Fibroblast of lung (primary cell): ENCODE results near the gene DHDDS. TPM values are rescaled to one million over a fixed set of nuclear protein-coding genes. Genes with fewer than 3 reads are reported as not detected.
A peak's percentile ranks its signal among the peaks of the same experiment; 100 is the strongest.

Experiments
- DNase-seq, 2 donors: peaks; one replicate each; pipeline versions ENCODE4 v3.0.0 to v3.0.0-alpha.2; 2010; ENCODE audit warnings: low read depth in 2 of 2
- H2AFZ ChIP-seq: 2 replicates; pipeline ENCODE4 v1.5.1; 2012; ENCODE audit warnings: low read length, control low read depth, inconsistent platforms
- H3K27ac ChIP-seq: 2 replicates; pipeline ENCODE4 v1.5.1; 2011; ENCODE audit warnings: low read length, control low read depth; ENCODE audit not compliant: insufficient read depth
- H3K27me3 ChIP-seq: 2 replicates; pipeline ENCODE4 v1.5.1; 2011; ENCODE audit warnings: mild to moderate bottlenecking, low read length; ENCODE audit not compliant: control insufficient read depth, insufficient read depth
- H3K36me3 ChIP-seq: 2 replicates; pipeline ENCODE4 v1.5.1; 2011; ENCODE audit warnings: low read length; ENCODE audit not compliant: control insufficient read depth, insufficient read depth
- H3K4me1 ChIP-seq: 2 replicates; pipeline ENCODE4 v1.5.1; 2011; ENCODE audit warnings: low read length; ENCODE audit not compliant: control insufficient read depth, insufficient read depth; ENCODE audit errors: extremely low read depth
- H3K4me2 ChIP-seq: 2 replicates; pipeline ENCODE4 v1.5.1; 2011; ENCODE audit warnings: low read length, control low read depth; ENCODE audit not compliant: insufficient read depth; ENCODE audit errors: extremely low read depth
- H3K4me3 ChIP-seq, 4 experiments: fragments of 200-600 bp in 1 of 4; sonication (generic) in 1 of 4; replicated peaks in 1 of 4; 2 replicates each; pipeline ENCODE4 v1.5.1; 2011 to 2016; ENCODE audit warnings: low read length in 4 of 4, low read depth in 3 of 4, mild to moderate bottlenecking in 3 of 4, control low read depth in 2 of 4, inconsistent platforms in 1 of 4, mixed read lengths in 1 of 4; ENCODE audit not compliant: insufficient read depth in 1 of 4; ENCODE audit errors: control extremely low read depth in 1 of 4
- H3K79me2 ChIP-seq: 2 replicates; pipeline ENCODE4 v1.5.1; 2012; ENCODE audit warnings: mild to moderate bottlenecking, low read length, inconsistent platforms; ENCODE audit not compliant: control insufficient read depth, insufficient read depth
- H3K9ac ChIP-seq: 2 replicates; pipeline ENCODE4 v1.5.1; 2011; ENCODE audit warnings: mild to moderate bottlenecking, low read length, control low read depth; ENCODE audit not compliant: insufficient read depth
- H3K9me3 ChIP-seq: 2 replicates; pipeline ENCODE4 v1.5.1; 2012; ENCODE audit warnings: low read depth, low read length; ENCODE audit not compliant: control insufficient read depth, insufficient read depth
- H4K20me1 ChIP-seq: 2 replicates; pipeline ENCODE4 v1.5.1; 2011; ENCODE audit warnings: low read length; ENCODE audit not compliant: control insufficient read depth, insufficient read depth; ENCODE audit errors: extremely low read depth
- CTCF ChIP-seq, 2 donors: IDR thresholded peaks in 1 of 2; conservative IDR thresholded peaks in 1 of 2; 1 replicate in 1 of 2; 2 replicates in 1 of 2; pipeline ENCODE4 v1.5.1; 2011 to 2012; ENCODE audit warnings: low read length in 2 of 2, control low read depth in 1 of 2, inconsistent platforms in 1 of 2, low read depth in 1 of 2, mild to moderate bottlenecking in 1 of 2
- EZH2 ChIP-seq: IDR thresholded peaks from 2 replicates; pipeline ENCODE4 v1.5.1; 2012; ENCODE audit warnings: low read length, control low read depth, mild to moderate bottlenecking; ENCODE audit errors: missing control alignments
- polyA plus RNA-seq, 2 donors: library from polyadenylated mRNA; depleted of rRNA in 1 of 2; stranded (reverse) in 1 of 2; unstranded in 1 of 2; fragments of >200 nt; gene quantifications; 2 replicates each; pipeline ENCODE4 v1.2.1, GENCODE V29; 2011 to 2012; ENCODE audit warnings: missing spikeins in 1 of 2
- total RNA-seq: library from RNA; depleted of rRNA; stranded (reverse); fragments of >200 nt; gene quantifications from 2 replicates; pipeline ENCODE4 v1.2.1, GENCODE V29; 2014

The DHDDS gene
- total and polyA plus RNA-seq, 2 donors (not counting 1 experiment from before 2014, with no cell fraction given), result 41.5 to 76.6 TPM

GRCh38 chr1:26391450-26391849, 40.7 kb upstream of the DHDDS start:
- Histone ChIP-seq H3K9ac (no peak overlapping the region), H2AFZ (no peak overlapping the region), H4K20me1 (no peaks in the 10 kb centered on the region), H3K4me1 (no peaks in the 10 kb centered on the region), H3K4me3 (no peak overlapping the region), H3K9me3 (no peaks in the 10 kb centered on the region), H3K79me2 (no peaks in the 10 kb centered on the region), H3K27ac (no peak overlapping the region), H3K27me3 (no peaks in the 10 kb centered on the region), H3K36me3 (no peaks in the 10 kb centered on the region), H3K4me2 (no peak overlapping the region)
- DNase-seq, result peak; percentile 45 to 70
- TF ChIP-seq EZH2 (no peak), CTCF (conservative IDR thresholded peaks at IDR 0.05 in 1 of 2, IDR thresholded peaks at IDR 0.05 in 1 of 2; ENCODE audit: low read depth in 1 of 2, low read length in 2 of 2) (peak; percentile 92 to 97)

GRCh38 chr1:26395754-26396153, 36.4 kb upstream of the DHDDS start:
- Histone ChIP-seq H3K27me3 (no peaks in the 10 kb centered on the region), H3K4me2 (no peak overlapping the region), H4K20me1 (no peaks in the 10 kb centered on the region), H3K9ac (no peak overlapping the region), H3K36me3 (no peaks in the 10 kb centered on the region), H3K27ac (no peak overlapping the region), H3K79me2 (no peaks in the 10 kb centered on the region), H2AFZ (no peak overlapping the region), H3K9me3 (no peaks in the 10 kb centered on the region), H3K4me3 (no peak overlapping the region), H3K4me1 (no peaks in the 10 kb centered on the region)
- TF ChIP-seq EZH2 (no peak), CTCF (conservative IDR thresholded peaks at IDR 0.05 in 1 of 2, IDR thresholded peaks at IDR 0.05 in 1 of 2; ENCODE audit: low read depth in 1 of 2, low read length in 2 of 2) (no peak)
- no peak for DNase-seq

- H3K9me3 ChIP-seq, result no peaks in the 10 kb centered on the region
- no peak overlapping the region for H3K4me2 ChIP-seq
- H3K9ac ChIP-seq, result no peak overlapping the region
- no peaks in the 10 kb centered on the region for H3K4me1 ChIP-seq
- H3K36me3 ChIP-seq, result no peaks in the 10 kb centered on the region
- TF ChIP-seq CTCF (conservative IDR thresholded peaks at IDR 0.05 in 1 of 2, IDR thresholded peaks at IDR 0.05 in 1 of 2; ENCODE audit: low read depth in 1 of 2, low read length in 2 of 2), result no peak
- TF ChIP-seq EZH2, result no peak
- no peaks in the 10 kb centered on the region for H3K79me2 ChIP-seq
- H3K27ac ChIP-seq, result no peak overlapping the region
- DNase-seq, result no peak
- H3K4me3 ChIP-seq, result no peak overlapping the region
- no peaks in the 10 kb centered on the region for H4K20me1 ChIP-seq
- H3K27me3 ChIP-seq, result no peaks in the 10 kb centered on the region
- no peak overlapping the region for H2AFZ ChIP-seq
Measured at GRCh38 chr1:26399034-26399433, 33.1 kb upstream of the DHDDS start.
